Medulla oblongata (tissue), 1 donor: ENCODE results near the gene CD82.

Source experiments
- DNase-seq: peaks from one replicate; pipeline ENCODE4 v3.0.0-alpha.2; 2015; ENCODE audit errors: extremely low spot score

CD82 gene

GRCh38 chr11:44600839-44601383, 35.4 kb downstream of the CD82 start:
- no peak for DNase-seq

GRCh38 chr11:44601471-44602370, 36.3 kb downstream of the CD82 start:
- DNase-seq, result no peak

- no peak for DNase-seq
Measured at GRCh38 chr11:44602891-44603310, 37.4 kb downstream of the CD82 start.

- no peak for DNase-seq
Measured at GRCh38 chr11:44604171-44604581, 38.7 kb downstream of the CD82 start.

GRCh38 chr11:44605068-44605708, 39.7 kb downstream of the CD82 start:
- DNase-seq, result no peak

- no peak for DNase-seq
Measured at GRCh38 chr11:44605965-44606364, 40.5 kb downstream of the CD82 start.

GRCh38 chr11:44606472-44606871, 41.0 kb downstream of the CD82 start:
- no peak for DNase-seq

- DNase-seq, result no peak
Measured at GRCh38 chr11:44607319-44607962, 42.0 kb downstream of the CD82 start.

- DNase-seq, result no peak
Measured at GRCh38 chr11:44607987-44608386, 42.5 kb downstream of the CD82 start.

GRCh38 chr11:44608651-44608990, 43.2 kb downstream of the CD82 start:
- no peak for DNase-seq

- no peak for DNase-seq
Measured at GRCh38 chr11:44608991-44609782, 43.7 kb downstream of the CD82 start.

- DNase-seq, result no peak
Measured at GRCh38 chr11:44609783-44610155, 44.3 kb downstream of the CD82 start.

- DNase-seq, result no peak
Measured at GRCh38 chr11:44610186-44610955, 44.9 kb downstream of the CD82 start.

- no peak for DNase-seq
Measured at GRCh38 chr11:44611088-44611487, 45.6 kb downstream of the CD82 start.

GRCh38 chr11:44611687-44612434, 46.4 kb downstream of the CD82 start:
- DNase-seq, result no peak

GRCh38 chr11:44613153-44613552, 47.7 kb downstream of the CD82 start:
- DNase-seq, result no peak

GRCh38 chr11:44614281-44614775, 48.9 kb downstream of the CD82 start:
- DNase-seq, result no peak

- no peak for DNase-seq
Measured at GRCh38 chr11:44615041-44615755, 49.7 kb downstream of the CD82 start.
